Measurements from ENCODE around the gene AIPL1.

DNA sequence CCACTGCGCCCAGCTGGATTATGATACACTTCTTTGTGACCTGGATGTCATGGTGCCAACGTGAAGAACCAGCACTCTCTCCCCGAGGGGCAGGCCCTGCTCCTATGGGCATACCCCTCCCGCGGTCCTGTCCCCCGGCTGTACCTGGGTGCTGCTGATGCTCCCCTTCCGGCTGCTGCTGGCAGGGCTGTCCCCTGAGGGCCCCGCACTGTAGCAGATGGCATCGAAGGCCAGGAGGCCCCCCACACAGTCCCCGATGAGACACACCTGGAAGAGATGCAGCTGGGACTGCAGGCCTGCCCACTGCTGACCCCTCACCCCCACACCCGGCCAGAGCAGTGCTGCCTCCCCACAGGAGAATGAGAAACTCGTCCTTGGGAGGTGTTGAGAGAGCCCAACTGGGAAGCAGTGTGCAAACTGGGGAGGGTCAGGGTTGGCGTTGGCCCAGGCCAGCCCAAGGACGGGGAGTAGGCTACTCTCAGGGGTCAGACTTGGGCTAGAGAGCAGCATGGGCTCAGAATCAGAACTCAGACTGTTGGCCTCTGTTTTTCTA is 43.0 kb upstream of the AIPL1 start:
- TF ChIP-seq, protein P1, sequence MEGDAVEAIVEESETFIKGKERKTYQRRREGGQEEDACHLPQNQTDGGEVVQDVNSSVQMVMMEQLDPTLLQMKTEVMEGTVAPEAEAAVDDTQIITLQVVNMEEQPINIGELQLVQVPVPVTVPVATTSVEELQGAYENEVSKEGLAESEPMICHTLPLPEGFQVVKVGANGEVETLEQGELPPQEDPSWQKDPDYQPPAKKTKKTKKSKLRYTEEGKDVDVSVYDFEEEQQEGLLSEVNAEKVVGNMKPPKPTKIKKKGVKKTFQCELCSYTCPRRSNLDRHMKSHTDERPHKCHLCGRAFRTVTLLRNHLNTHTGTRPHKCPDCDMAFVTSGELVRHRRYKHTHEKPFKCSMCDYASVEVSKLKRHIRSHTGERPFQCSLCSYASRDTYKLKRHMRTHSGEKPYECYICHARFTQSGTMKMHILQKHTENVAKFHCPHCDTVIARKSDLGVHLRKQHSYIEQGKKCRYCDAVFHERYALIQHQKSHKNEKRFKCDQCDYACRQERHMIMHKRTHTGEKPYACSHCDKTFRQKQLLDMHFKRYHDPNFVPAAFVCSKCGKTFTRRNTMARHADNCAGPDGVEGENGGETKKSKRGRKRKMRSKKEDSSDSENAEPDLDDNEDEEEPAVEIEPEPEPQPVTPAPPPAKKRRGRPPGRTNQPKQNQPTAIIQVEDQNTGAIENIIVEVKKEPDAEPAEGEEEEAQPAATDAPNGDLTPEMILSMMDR (conservative IDR thresholded peaks at IDR 0.05; ENCODE audit: low read depth in 2 of 2) = no peak
- no peak for TF ChIP-seq EZH2 (IDR thresholded peaks at IDR 0.05; ENCODE audit: low read depth, unreplicated experiment)
- TF ChIP-seq EZH2phosphoT487 (IDR thresholded peaks at IDR 0.05; ENCODE audit: unreplicated experiment) = no peak
- no peak for TF ChIP-seq POLR2AphosphoS5 (IDR thresholded peaks at IDR 0.05; ENCODE audit: low read depth)
- TF ChIP-seq JUNB (IDR thresholded peaks at IDR 0.05; ENCODE audit: unreplicated experiment) = no peak
- TF ChIP-seq, protein P2, sequence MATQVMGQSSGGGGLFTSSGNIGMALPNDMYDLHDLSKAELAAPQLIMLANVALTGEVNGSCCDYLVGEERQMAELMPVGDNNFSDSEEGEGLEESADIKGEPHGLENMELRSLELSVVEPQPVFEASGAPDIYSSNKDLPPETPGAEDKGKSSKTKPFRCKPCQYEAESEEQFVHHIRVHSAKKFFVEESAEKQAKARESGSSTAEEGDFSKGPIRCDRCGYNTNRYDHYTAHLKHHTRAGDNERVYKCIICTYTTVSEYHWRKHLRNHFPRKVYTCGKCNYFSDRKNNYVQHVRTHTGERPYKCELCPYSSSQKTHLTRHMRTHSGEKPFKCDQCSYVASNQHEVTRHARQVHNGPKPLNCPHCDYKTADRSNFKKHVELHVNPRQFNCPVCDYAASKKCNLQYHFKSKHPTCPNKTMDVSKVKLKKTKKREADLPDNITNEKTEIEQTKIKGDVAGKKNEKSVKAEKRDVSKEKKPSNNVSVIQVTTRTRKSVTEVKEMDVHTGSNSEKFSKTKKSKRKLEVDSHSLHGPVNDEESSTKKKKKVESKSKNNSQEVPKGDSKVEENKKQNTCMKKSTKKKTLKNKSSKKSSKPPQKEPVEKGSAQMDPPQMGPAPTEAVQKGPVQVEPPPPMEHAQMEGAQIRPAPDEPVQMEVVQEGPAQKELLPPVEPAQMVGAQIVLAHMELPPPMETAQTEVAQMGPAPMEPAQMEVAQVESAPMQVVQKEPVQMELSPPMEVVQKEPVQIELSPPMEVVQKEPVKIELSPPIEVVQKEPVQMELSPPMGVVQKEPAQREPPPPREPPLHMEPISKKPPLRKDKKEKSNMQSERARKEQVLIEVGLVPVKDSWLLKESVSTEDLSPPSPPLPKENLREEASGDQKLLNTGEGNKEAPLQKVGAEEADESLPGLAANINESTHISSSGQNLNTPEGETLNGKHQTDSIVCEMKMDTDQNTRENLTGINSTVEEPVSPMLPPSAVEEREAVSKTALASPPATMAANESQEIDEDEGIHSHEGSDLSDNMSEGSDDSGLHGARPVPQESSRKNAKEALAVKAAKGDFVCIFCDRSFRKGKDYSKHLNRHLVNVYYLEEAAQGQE (IDR thresholded peaks at IDR 0.05; ENCODE audit: unreplicated experiment) = no peak
- TF ChIP-seq, protein P3, sequence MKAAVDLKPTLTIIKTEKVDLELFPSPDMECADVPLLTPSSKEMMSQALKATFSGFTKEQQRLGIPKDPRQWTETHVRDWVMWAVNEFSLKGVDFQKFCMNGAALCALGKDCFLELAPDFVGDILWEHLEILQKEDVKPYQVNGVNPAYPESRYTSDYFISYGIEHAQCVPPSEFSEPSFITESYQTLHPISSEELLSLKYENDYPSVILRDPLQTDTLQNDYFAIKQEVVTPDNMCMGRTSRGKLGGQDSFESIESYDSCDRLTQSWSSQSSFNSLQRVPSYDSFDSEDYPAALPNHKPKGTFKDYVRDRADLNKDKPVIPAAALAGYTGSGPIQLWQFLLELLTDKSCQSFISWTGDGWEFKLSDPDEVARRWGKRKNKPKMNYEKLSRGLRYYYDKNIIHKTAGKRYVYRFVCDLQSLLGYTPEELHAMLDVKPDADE (IDR thresholded peaks at IDR 0.05) = no peak
- TF ChIP-seq CREB1 (CRISPR knock-in tag; IDR thresholded peaks at IDR 0.05; ENCODE audit: low read depth) = no peak
- TF ChIP-seq NANOG (IDR thresholded peaks at IDR 0.05; ENCODE audit: borderline replicate concordance) = no peak
- TF ChIP-seq STAT1 (IDR thresholded peaks at IDR 0.05; ENCODE audit: unreplicated experiment) = no peak
- no peak for TF ChIP-seq ZNF114 (CRISPR knock-in tag; IDR thresholded peaks at IDR 0.05)
- no peak for TF ChIP-seq ZNF331 (CRISPR knock-in tag; IDR thresholded peaks at IDR 0.05; ENCODE audit: low read depth)
- TF ChIP-seq, protein P4, sequence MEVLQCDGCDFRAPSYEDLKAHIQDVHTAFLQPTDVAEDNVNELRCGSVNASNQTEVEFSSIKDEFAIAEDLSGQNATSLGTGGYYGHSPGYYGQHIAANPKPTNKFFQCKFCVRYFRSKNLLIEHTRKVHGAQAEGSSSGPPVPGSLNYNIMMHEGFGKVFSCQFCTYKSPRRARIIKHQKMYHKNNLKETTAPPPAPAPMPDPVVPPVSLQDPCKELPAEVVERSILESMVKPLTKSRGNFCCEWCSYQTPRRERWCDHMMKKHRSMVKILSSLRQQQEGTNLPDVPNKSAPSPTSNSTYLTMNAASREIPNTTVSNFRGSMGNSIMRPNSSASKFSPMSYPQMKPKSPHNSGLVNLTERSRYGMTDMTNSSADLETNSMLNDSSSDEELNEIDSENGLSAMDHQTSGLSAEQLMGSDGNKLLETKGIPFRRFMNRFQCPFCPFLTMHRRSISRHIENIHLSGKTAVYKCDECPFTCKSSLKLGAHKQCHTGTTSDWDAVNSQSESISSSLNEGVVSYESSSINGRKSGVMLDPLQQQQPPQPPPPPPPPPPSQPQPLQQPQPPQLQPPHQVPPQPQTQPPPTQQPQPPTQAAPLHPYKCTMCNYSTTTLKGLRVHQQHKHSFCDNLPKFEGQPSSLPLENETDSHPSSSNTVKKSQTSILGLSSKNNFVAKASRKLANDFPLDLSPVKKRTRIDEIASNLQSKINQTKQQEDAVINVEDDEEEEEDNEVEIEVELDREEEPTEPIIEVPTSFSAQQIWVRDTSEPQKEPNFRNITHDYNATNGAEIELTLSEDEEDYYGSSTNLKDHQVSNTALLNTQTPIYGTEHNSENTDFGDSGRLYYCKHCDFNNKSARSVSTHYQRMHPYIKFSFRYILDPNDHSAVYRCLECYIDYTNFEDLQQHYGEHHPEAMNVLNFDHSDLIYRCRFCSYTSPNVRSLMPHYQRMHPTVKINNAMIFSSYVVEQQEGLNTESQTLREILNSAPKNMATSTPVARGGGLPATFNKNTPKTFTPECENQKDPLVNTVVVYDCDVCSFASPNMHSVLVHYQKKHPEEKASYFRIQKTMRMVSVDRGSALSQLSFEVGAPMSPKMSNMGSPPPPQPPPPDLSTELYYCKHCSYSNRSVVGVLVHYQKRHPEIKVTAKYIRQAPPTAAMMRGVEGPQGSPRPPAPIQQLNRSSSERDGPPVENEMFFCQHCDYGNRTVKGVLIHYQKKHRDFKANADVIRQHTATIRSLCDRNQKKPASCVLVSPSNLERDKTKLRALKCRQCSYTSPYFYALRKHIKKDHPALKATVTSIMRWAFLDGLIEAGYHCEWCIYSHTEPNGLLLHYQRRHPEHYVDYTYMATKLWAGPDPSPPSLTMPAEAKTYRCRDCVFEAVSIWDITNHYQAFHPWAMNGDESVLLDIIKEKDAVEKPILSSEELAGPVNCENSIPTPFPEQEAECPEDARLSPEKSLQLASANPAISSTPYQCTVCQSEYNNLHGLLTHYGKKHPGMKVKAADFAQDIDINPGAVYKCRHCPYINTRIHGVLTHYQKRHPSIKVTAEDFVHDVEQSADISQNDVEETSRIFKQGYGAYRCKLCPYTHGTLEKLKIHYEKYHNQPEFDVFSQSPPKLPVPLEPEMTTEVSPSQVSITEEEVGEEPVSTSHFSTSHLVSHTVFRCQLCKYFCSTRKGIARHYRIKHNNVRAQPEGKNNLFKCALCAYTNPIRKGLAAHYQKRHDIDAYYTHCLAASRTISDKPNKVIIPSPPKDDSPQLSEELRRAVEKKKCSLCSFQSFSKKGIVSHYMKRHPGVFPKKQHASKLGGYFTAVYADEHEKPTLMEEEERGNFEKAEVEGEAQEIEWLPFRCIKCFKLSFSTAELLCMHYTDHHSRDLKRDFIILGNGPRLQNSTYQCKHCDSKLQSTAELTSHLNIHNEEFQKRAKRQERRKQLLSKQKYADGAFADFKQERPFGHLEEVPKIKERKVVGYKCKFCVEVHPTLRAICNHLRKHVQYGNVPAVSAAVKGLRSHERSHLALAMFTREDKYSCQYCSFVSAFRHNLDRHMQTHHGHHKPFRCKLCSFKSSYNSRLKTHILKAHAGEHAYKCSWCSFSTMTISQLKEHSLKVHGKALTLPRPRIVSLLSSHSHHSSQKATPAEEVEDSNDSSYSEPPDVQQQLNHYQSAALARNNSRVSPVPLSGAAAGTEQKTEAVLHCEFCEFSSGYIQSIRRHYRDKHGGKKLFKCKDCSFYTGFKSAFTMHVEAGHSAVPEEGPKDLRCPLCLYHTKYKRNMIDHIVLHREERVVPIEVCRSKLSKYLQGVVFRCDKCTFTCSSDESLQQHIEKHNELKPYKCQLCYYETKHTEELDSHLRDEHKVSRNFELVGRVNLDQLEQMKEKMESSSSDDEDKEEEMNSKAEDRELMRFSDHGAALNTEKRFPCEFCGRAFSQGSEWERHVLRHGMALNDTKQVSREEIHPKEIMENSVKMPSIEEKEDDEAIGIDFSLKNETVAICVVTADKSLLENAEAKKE (CRISPR knock-in tag; IDR thresholded peaks at IDR 0.05) = no peak
